GM21526 (cell line): ENCODE results near the gene VAT1.
"Not testable (repeated sequence)": the region's sequence is repeated elsewhere in the genome, so short reads cannot be mapped to it uniquely, and the experiment has no call there.

Experiments used
- ATAC-seq: cut with Tn5 transposase; IDR thresholded peaks from one replicate; pipeline ENCODE4 v1.9.1; 2021; ENCODE audit warnings: moderate library complexity; ENCODE audit not compliant: unreplicated experiment, low FRiP score

Gene VAT1

DNA sequence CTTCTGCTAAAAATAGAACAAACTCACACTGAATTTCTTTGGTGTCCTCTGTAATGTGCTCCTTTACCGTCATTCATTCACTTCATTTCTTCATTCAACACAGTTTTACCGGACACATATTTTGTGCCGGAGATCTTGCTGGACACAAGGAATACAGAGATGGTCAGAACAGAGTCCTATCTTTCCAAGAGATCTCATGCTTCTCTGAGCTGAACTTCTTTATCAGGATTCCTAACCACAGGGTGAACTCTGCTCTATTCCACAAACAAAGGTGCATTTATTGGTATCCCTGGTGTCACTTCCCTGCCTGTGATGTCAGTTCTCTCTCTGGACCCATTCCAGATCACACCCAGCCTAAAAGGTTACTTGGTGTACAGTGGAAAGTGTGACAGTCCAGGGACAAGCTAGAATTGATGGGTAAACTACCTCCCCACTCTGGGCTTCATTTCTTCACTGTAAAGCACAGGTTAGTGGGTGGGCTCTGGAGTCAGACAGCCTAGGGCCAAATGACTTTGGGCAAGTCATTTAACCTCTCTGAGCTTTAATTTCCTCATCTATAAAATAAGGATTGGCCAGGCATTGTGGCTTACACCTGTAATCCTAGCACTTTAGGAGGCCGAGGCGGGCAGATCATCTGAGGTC, 11.4 kb downstream of the VAT1 start:
- ATAC-seq, result no peak

DNA sequence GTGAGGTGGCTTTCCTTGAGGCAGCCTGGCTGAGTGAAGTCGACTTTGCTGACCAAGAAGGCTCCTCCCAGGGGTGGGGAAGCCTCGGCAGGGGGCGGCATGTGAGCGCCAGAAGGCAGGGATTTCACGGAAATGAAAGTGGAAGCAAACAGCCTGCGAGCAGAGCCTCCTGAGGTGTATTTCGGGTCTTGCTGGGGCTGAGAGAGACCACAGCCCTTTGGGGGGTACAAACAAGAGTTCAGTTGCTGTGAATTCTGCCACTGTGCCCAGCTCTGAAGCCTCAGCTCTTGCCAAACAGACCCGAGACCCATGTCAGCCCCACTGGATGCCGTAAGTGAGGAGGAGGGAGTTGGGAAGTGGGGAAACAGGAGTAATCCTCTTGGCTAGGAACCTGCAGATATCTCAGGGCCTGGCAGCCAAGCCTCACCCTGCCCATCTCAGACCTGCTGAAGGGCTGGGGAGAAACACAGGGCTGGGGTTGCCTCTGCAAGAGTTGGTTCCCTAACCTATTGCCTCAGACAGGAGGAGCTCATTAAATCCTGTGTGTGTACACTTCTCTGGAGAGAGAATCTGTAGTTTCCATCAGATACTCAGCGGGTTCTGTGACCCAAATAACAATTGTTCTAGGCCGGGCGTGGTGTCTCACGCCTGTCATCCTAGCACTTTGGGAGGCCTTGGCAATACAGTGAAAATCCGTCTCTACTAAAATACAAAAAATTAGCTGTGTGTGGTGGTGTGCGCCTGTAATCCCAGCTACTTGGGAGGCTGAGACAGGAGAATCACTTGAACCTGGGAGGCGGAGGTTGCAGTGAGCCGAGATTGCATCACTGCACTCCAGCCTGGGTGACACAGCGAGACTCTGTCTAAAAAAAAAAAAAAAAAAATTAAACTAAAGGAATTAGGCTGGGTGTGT, 15.3 kb downstream of the VAT1 start, which contains the start of gene IFI35:
TSS of gene IFI35 (plus strand) at position 146 of the 913 bp plus-strand sequence. CDS start at position 310, 164 bp downstream.
- ATAC-seq, result peak; percentile 69

DNA sequence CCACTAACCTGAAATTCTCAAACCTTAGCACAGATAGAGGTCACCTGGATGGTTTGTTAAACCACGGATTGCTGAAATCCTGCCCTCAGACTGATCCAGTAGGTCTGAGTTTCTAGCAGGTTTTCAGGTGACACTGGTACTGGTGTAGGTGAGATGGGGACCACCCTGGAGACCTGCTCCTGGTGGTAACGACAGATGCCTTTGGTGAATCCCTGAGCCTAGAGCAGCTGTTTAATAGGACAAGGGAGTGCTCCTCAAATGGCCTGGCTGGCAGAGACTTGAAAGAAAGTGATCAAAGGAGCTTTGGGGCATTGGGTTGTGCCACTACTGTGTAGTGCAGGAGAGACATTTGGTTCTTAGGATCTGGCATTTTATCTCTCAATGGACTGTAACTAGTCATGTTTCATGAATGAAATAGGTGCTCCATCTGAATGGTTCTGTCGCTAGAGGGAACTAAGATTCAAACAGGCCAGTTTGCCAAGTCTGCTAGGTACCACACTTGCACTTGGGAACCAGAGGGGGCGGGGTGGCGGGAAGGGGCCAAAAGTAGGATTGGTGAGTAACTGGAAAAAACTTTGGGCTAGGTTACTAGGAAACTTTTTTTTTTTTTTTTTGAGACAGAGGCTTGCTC, 18.5 kb downstream of the VAT1 start:
- no peak for ATAC-seq

DNA sequence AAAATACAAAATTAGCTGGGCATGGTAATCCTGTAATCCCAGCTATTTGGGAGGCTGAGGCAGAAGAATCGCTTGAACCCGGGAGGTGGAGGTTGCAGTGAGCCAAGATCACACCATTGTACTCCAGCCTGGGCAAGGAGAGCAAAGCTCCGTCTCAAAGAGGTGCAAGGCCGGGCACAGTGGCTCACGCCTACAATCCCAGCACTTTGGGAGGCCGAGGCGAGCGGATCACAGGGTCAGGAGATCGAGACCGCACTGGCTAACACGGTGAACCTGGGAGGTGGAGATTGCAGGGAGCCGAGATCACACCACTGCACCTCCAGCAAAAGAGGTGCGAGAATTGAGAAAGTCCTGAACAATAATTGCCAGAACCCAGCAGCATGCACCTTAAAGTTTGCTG, 21.3 kb downstream of the VAT1 start:
- ATAC-seq, result not testable (repeated sequence)

DNA sequence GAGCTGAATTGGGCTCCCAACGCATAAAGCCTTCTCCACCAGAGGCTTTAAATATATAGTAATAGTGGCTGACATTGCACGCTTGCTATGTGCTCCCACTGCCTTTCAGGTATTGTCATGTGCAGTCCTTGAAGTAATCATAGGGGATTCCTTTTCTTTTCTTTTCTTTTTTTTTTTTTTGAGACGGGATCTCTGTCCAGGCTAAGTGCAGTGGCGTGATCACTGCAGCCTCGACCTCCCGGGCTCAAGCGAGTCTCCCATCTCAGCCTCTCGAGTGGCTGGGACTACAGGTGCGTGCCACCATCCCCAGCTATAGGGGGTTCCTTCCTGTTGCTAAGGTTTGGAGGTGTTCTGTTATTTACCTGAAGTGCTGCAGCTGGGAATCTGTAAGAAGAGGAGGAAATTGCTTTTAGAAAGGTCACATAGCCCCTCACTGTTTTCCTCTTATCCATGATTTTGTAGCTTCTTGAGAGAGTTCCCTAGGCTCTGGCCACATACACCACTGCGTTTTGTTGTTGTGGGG, 23.1 kb downstream of the VAT1 start:
- no peak for ATAC-seq

DNA sequence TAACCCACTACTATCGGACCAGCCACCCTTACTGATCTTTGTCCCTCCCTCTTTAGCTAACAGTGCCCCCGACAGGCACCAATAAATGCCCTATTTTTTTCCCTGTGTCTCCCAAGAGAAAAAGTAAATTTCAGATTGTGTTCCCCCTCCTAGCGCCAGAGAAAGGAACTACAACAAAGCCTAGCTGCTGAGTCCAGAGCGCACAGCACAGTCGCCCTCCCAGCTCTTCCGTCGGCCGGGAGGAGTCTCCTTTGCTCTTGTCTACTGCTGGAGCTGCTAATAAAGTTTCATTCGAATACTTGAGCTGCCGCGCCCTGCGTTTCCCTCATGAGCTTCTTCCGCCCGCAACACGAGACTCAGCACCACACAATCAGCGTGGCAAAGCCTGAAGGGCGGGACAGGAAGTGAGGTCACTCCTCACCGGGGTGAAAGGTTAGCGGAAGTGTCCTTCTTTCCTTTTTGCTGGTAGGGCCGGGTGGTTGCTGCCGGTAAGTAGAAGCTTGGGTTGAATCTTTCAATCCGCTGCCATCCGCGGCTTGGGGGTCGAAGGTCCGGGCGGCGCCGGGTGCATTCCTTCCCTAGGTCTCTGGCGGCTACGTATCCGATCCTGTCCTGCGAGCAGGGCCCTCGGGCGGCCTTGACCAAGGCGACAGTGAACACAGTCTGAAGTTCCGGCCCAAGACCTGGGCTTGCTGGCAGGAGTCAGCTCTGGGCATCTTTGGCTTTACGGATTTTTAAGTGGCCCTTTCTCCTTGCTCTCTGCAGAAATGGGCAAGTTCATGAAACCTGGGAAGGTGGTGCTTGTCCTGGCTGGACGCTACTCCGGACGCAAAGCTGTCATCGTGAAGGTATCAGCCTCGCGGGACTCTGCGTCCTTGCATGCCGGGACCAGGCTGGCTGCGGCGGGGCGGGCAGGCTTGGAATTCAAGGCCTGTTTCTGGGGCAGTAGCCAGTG, 23.9 kb downstream of the VAT1 start, which contains the start of gene RPL27:
TSS of gene RPL27 (plus strand) at position 436 of the 955 bp plus-strand sequence. CDS start at position 768, 332 bp downstream.
- peak; percentile 81 for ATAC-seq

DNA sequence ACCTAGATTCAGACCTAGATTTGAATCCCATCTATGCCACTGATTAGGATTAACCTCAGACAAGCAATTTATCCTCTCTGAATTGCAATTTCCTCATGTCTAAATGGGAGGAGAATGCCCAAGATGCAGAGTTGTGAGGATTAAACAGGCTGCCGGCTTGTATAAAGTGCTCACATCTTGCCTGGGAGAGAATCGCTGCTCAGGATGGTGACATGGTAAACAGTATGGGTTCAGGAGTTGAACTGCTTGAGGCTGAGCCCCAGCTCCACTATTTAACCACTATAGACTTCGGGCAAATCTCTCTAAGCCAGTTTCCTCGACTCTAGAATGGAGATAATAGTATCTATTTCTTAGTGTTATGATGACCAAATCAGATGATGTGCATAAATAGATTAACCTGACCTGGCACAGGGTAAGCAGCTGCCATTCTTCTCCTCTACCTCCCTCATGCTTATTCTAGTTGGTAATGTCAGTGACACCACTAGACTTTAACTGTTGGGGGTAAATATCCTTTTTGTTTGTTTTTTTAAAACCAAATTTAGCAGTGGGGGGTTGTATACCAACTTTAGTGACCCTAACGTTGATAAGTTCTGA, 24.7 kb downstream of the VAT1 start:
- ATAC-seq, result no peak

DNA sequence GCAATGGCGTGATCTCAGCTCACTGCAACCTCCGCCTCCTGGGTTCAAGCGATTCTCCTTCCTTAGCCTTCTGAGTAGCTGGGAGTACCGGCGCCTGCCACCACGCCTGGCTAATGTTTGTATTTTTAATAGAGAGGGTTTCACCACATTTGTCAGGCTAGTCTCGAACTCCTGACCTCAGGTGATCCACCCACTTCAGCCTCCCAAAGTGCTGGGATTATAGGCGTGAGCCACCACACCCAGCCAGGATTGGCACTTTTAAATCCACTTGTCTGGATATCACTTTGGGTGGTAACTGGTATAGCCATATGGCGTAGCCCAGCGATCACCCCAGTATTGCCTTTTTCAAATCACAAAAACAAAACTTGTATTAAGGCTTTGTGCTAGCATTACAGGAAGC, 28.3 kb downstream of the VAT1 start:
- not testable (repeated sequence) for ATAC-seq

DNA sequence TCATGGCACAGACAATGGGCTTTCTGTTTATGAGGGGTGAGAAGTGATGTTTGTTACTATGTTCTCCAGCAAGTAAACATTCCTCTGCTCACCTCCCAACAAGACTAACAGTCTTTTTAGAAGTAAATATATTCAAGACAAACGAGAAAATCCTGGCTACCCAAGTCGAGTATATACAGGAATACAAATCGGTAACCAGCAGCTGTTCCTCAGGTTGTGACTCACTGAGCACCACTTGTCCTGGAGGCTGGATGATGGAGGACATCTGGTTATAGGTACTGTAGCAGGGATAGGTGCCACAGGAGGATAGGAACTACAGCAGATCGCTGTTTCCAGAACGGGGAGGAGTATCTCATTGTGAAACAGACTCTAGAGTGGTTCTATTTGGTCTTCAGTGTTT, 29.3 kb downstream of the VAT1 start:
- no peak for ATAC-seq

DNA sequence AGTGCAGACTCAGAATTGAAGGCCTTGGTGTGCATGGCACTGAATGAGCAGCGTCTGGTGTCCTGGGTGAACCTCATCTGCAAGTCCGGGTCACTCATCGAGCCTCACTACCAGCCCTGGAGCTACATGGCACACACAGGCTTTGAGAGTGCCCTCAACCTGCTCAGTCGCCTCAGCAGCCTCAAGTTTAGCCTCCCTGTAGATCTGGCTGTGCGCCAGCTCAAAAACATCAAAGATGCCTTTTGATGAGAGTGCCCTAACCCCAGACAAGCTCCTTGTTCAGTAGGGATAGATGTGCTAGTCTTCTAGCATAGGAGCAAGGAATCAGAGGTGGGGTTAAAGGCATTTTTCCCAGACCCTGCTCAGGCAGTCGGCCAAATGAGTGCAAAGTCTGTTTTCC, 30.7 kb downstream of the VAT1 start:
- ATAC-seq, result no peak

DNA sequence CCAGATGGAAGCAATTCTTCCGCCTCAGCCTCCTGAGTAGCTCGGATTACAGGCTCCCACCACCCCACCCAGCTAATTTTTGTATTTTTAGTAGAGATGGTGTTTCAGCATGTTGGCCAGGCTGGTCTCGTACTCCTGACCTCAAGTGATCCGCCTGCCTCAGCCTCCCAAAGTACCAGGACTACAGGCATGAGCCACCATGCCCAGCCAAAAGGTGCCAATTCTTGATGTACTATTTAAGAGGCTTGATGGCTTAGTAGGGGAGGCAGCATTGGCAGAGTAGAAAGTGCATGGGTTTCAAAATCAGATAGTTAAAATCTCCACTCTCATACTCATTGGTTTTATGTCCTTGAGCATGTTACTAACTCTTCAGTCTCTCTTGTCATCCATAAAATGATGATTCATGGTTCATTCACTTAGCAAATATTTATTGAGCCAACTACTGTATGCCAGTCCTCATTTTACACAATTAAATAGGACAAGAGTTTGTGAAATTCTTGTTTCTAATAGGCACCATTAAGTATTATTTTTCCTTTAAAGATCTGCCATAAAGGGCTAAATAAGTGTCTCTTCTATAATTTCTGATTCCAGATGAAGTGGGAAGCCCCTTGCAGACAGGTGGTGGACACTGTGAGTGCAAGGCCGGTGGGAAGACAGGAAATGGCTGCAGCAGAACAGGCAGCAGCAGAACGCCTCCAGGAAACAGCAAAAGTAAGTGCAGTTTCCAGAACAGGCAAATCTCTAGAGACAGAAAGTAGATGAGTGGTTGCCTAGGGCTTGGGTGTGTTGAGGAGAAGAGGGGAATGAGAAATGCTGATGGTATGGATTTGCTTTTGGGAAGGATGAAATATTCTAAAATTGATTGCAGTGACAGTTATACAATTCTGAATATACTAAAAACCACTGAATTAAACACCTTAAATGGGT, 32.2 kb downstream of the VAT1 start:
- ATAC-seq, result no peak

DNA sequence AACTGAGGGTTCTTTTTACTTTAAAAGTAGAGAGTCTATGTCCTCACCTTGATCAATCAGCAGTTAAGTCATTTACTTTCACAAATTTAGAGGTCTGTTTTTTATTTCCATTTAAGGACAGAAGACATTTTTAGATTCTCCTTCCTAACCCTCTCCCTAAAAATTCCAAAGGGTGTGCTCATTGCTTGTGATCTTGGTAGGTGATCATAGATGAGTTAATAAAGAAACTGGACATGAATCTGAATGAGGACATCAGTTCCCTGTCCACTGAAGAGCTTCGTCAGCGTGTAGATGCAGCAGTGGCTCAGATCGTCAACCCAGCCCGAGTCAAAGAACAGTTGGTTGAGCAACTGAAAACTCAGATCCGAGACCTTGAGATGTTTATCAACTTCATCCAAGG, 33.0 kb downstream of the VAT1 start:
- ATAC-seq, result no peak

DNA sequence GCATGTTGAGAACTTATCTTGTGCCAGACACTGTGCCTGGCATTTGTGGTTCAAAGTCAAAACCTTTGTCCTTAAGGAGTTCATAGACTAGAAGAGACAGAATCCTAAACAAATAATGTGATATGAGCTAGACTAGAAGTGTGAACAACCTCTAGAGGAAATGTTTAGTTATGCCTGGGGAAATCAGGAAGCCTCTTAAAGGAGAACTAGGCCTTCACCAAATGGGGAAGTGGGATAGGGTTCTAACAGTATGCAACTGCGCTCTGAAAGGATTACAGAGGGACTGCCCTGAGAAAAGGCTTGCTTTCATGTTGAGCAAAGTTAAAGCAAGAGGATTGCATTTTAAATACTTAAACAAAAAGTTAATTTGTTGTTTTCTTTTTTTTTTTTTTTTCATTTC, 37.0 kb downstream of the VAT1 start:
- no peak for ATAC-seq

DNA sequence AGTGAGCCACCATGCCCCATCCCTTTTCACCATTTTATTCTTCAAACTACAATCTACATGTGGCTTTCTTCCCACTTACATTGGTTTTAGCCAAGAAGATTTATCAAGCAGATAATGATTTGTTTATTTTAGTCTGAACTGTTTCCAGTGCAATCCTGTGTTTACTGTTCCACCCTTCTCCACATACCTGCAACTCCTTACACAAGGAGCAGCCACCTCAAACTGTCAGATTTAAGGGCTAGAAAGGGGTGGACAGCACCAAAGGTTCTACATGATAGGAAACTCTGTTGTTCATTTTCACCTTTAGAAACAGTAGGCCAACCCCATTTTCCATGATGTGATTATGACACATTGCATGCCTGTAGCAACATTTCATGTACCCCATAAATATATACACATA, 39.9 kb downstream of the VAT1 start:
- ATAC-seq, result no peak

DNA sequence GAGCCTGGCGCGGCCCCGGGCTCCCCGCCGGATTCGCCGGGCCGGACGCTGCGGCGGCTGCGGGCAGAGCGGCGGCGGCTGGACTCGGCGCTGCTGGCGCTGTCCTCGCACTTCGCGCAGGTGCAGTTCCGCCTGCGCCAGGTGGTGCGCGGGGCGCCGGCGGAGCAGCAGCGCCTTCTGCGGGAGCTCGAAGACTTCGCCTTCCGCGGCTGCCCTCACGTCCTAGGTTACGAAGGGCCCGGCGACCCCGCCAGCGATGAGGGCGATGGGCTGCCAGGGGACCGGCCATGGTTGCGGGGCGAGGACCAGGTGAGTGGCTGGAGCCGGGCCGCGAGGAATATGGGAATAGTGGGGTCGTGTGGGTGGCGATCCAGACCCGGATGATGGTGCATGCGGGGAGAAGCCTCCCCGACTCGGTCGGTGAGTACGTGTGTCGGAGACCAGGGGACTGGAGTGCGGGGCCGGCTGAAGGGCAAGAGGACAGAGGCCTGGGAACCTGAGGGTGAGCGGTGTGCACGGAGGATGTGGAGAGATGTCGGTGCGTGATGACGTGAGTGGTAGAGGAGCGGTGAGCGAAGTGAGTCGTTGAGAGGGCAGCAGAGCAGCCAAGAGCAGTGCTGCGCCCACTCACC, 41.3 kb downstream of the VAT1 start:
- peak; percentile 33 for ATAC-seq

DNA sequence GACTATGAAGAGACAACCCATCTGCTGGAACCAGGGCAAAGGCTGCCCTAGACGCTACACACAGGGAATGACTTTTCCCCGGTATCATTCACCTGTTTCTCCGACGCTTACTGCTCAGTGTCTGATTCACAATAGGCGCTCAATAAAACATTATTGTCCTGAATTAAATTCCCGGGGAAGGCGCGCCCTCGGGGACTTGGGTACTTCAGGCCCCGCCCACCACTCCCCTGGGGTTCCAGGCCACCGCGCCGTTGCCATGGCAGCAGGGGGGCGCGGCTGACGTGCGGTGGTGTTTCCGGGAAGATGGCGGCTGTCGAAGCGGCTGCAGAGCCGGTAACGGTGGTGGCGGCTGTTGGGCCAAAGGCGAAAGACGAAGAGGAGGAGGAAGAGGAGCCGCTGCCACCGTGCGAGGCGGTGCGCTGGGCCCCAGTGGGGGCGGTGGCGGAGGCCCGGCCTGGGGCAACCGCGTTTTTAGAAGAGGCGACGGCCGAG, 41.9 kb downstream of the VAT1 start, which contains the start of gene RUNDC1:
TSS of gene RUNDC1 (plus strand) at position 292 of the 492 bp plus-strand sequence. CDS start at position 304, 12 bp downstream.
- ATAC-seq, result peak; percentile 55

DNA sequence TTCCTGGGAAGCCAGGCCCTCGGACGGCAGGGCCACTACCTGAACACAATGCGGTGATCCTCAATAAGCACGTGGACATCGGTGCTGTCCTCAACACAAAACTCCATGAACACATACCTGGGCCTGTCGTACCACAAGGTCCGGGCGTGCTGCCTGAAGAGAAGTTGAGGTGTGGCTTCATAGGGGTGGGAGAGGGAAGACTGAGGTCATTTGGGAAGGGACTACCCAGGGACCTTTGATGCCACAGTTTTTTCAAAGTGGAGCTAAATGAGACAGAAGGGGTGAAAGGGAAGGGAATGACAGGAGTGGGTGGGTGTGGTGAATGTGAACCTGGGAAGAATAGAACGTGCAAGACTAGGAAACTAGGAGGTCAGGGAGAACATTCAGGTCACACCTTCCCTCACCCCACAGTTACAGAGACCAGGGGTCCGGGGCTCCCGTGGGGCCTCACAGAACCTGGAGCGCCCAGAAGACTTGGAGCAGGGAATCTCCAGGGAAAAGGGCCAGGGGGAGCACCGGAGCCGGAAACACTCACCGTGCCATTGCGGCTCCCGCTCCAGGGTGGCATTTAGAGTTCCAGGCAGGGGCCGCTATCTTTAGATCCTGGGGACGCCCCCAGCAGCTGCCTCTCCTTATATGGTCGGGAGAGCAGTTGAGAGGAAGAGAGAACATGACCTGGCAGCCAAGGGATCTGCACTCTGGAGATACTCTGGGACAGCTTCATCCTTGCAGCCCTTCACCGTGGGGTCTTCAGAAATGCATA, 42.5 kb downstream of the VAT1 start, which contains the start of gene PTGES3L:
TSS of gene PTGES3L (minus strand) at position 570 of the 763 bp plus-strand sequence. CDS start at position 543, 27 bp downstream.
- peak; percentile 21 for ATAC-seq
